Measurements from ENCODE around the gene FILIP1L. TPM values are rescaled to one million over a fixed set of nuclear protein-coding genes. Genes with fewer than 3 reads are reported as not detected.
A peak's percentile ranks its signal among the peaks of the same experiment; 100 is the strongest.

The FILIP1L gene
- total and polyA plus RNA-seq, 8 donors = 10.6 to 98.4 (median 57.0) TPM

- no peaks in the 10 kb centered on the region for H3K36me3 ChIP-seq
- intact Hi-C loops (cut with DNase I; ENCODE audit: low total_unique reads) = no loop called here
- peaks cover 0 to 9% (median 3%) of the 10 kb centered on the region in 4 donors for H3K4me1 ChIP-seq
- peak in 1 of 2 donors; percentile 53 for DNase-seq
- no peak overlapping the region for H3K4me3 ChIP-seq
- peak in 1 of 3 donors; percentile 4 for TF ChIP-seq POLR2AphosphoS5 (IDR thresholded peaks at IDR 0.05)
- no peak for TF ChIP-seq CTCF (IDR thresholded peaks at IDR 0.05)
- H3K27me3 ChIP-seq = no peaks in the 10 kb centered on the region
- WGBS, 5 donors = 75 to 87% (median 81%) methylated on average over 4 of the region's 4 CpGs
- H3K27ac ChIP-seq = peak overlapping the region in 2 of 5 donors; percentile 23 to 26
- no peaks in the 10 kb centered on the region for H3K9me3 ChIP-seq
Observed at GRCh38 chr3:99910752-99911290, 203.5 kb downstream of the FILIP1L start.

GRCh38 chr3:99909714-99910495 lies 204.4 kb downstream of the FILIP1L start:
- Histone ChIP-seq H3K27ac (peak overlapping the region in 2 of 5 donors; percentile 23 to 26), H3K27me3 (no peaks in the 10 kb centered on the region), H3K36me3 (no peaks in the 10 kb centered on the region), H3K9me3 (no peaks in the 10 kb centered on the region), H3K4me3 (no peak overlapping the region), H3K4me1 (peaks cover 0 to 9% (median 3%) of the 10 kb centered on the region in 4 donors)
- WGBS, 5 donors = 57 to 70% (median 62%) methylated on average over 3 of the region's 3 CpGs
- TF ChIP-seq POLR2AphosphoS5 (IDR thresholded peaks at IDR 0.05) = peak in 1 of 3 donors; percentile 12
- no peak for TF ChIP-seq POLR2A (IDR thresholded peaks at IDR 0.05)
- no peak for DNase-seq
- intact Hi-C loops (cut with DNase I; ENCODE audit: low total_unique reads) = no loop called here

GRCh38 chr3:99907959-99908544 lies 206.2 kb downstream of the FILIP1L start:
- TF ChIP-seq CTCF (IDR thresholded peaks at IDR 0.05) = no peak
- TF ChIP-seq POLR2AphosphoS5 (IDR thresholded peaks at IDR 0.05) = no peak
- no peak for TF ChIP-seq EP300 (IDR thresholded peaks at IDR 0.05)
- no peak for TF ChIP-seq POLR2A (IDR thresholded peaks at IDR 0.05)
- Histone ChIP-seq H3K9me3 (no peaks in the 10 kb centered on the region), H3K27ac (no peak overlapping the region), H3K4me3 (no peak overlapping the region), H3K4me1 (peaks cover 0 to 9% (median 3%) of the 10 kb centered on the region in 4 donors), H3K36me3 (no peaks in the 10 kb centered on the region), H3K27me3 (no peaks in the 10 kb centered on the region)
- 74 to 91% (median 82%) methylated on average over 2 of the region's 2 CpGs for WGBS, 5 donors
- intact Hi-C loops (cut with DNase I; ENCODE audit: low total_unique reads) = no loop called here
- DNase-seq = no peak

- intact Hi-C loops (cut with DNase I; ENCODE audit: low total_unique reads) = no loop called here
- Histone ChIP-seq H3K27me3 (no peaks in the 10 kb centered on the region), H3K4me1 (peaks cover 4 to 22% (median 12%) of the 10 kb centered on the region in 4 donors), H3K36me3 (no peaks in the 10 kb centered on the region), H3K4me3 (no peak overlapping the region), H3K9me3 (no peaks in the 10 kb centered on the region), H3K27ac (peak overlapping the region in 1 of 5 donors; percentile 54)
- TF ChIP-seq POLR2AphosphoS5 (IDR thresholded peaks at IDR 0.05) (no peak), EP300 (IDR thresholded peaks at IDR 0.05) (no peak), CTCF (IDR thresholded peaks at IDR 0.05) (no peak), POLR2A (IDR thresholded peaks at IDR 0.05) (no peak)
- DNase-seq = no peak
Observed at GRCh38 chr3:99903869-99904268, 210.4 kb downstream of the FILIP1L start.

Measured in stomach (tissue), 9 donors.